ENCODE results near the gene PTPN4.

The PTPN4 gene

GRCh38 chr2:119932809-119933208 is 173.1 kb downstream of the PTPN4 start:
- Histone ChIP-seq H3K4me1 (ENCODE audit: insufficient read depth, low read length, poor library complexity, severe bottlenecking) (peaks cover 7% of the 10 kb centered on the region), H3K9me3 (ENCODE audit: insufficient read depth, low read depth, low read length) (no peaks in the 10 kb centered on the region), H2AFZ (ENCODE audit: low read length) (no peak overlapping the region), H3K4me3 (ENCODE audit: low read length, poor library complexity, severe bottlenecking) (no peak overlapping the region), H3K27me3 (ENCODE audit: insufficient read depth, low read length, poor library complexity, severe bottlenecking) (no peaks in the 10 kb centered on the region), H3F3A (ENCODE audit: low read depth) (peaks cover 2% of the 10 kb centered on the region; the same call in 1 of the 2 replicates), H3K4me2 (ENCODE audit: low read depth, low read length, poor library complexity, severe bottlenecking) (no peak overlapping the region), H3K36me3 (ENCODE audit: insufficient read depth, low read length) (peaks cover 14% of the 10 kb centered on the region; the same call in 1 of the 2 replicates), H3K79me2 (ENCODE audit: insufficient read depth, low read length) (no peaks in the 10 kb centered on the region), H4K20me1 (ENCODE audit: insufficient read depth, low read length, poor library complexity, severe bottlenecking) (no peaks in the 10 kb centered on the region), H3K9me2 (replicated peaks; ENCODE audit: low read depth, low read length) (no peaks in the 10 kb centered on the region), H3K9ac (ENCODE audit: low read depth, low read length, poor library complexity, severe bottlenecking) (no peak overlapping the region)
- TF ChIP-seq EZH2phosphoT487 (IDR thresholded peaks at IDR 0.05; ENCODE audit: borderline replicate concordance) (no peak), CTCF (conservative IDR thresholded peaks at IDR 0.05; ENCODE audit: low read length) (no peak)

DNA sequence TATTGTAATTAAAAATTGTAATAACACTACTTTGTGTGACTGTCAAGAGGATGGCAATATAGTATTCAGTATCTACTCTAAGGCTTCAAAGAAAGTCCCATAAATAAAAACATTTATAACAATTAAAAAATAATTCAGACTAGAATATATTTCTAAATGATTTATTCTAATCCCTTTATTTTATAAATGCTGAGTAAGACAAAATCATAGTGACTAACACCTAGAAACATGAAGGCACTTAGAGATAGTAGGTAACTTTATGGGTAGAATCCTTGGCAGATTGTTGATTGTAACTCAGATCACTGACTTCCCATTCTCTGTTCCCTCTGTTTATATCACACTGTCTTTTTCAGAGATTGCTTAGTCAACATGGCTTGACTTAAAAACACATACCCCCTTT is 174.6 kb downstream of the PTPN4 start:
- Histone ChIP-seq H3K36me3 (ENCODE audit: insufficient read depth, low read length) (peaks cover 14% of the 10 kb centered on the region; the same call in 1 of the 2 replicates), H3K9me3 (ENCODE audit: insufficient read depth, low read depth, low read length) (no peaks in the 10 kb centered on the region), H3K9me2 (replicated peaks; ENCODE audit: low read depth, low read length) (no peaks in the 10 kb centered on the region), H3K79me2 (ENCODE audit: insufficient read depth, low read length) (no peaks in the 10 kb centered on the region), H3K9ac (ENCODE audit: low read depth, low read length, poor library complexity, severe bottlenecking) (no peak overlapping the region), H3K4me1 (ENCODE audit: insufficient read depth, low read length, poor library complexity, severe bottlenecking) (peaks cover 6% of the 10 kb centered on the region), H3K4me2 (ENCODE audit: low read depth, low read length, poor library complexity, severe bottlenecking) (no peak overlapping the region), H3F3A (ENCODE audit: low read depth) (peaks cover 1% of the 10 kb centered on the region; the same call in 1 of the 2 replicates), H3K27me3 (ENCODE audit: insufficient read depth, low read length, poor library complexity, severe bottlenecking) (no peaks in the 10 kb centered on the region), H4K20me1 (ENCODE audit: insufficient read depth, low read length, poor library complexity, severe bottlenecking) (no peaks in the 10 kb centered on the region), H3K4me3 (ENCODE audit: low read length, poor library complexity, severe bottlenecking) (no peak overlapping the region), H2AFZ (ENCODE audit: low read length) (no peak overlapping the region)
- no peak for TF ChIP-seq EZH2phosphoT487 (IDR thresholded peaks at IDR 0.05; ENCODE audit: borderline replicate concordance)
- no peak for TF ChIP-seq CTCF (conservative IDR thresholded peaks at IDR 0.05; ENCODE audit: low read length)

- peaks cover 11% of the 10 kb centered on the region; the same call in 1 of the 2 replicates for H3K36me3 ChIP-seq (ENCODE audit: insufficient read depth, low read length)
- no peaks in the 10 kb centered on the region for H3K9me3 ChIP-seq (ENCODE audit: insufficient read depth, low read depth, low read length)
- H3K4me3 ChIP-seq (ENCODE audit: low read length, poor library complexity, severe bottlenecking) = no peak overlapping the region
Observed at GRCh38 chr2:119937680-119938079, 178.0 kb downstream of the PTPN4 start.

More at GRCh38 chr2:119937680-119938079, 178.0 kb downstream of the PTPN4 start:
- Histone ChIP-seq H2AFZ (ENCODE audit: low read length) (no peak overlapping the region), H3K4me2 (ENCODE audit: low read depth, low read length, poor library complexity, severe bottlenecking) (no peak overlapping the region), H3K27me3 (ENCODE audit: insufficient read depth, low read length, poor library complexity, severe bottlenecking) (no peaks in the 10 kb centered on the region), H3K9ac (ENCODE audit: low read depth, low read length, poor library complexity, severe bottlenecking) (no peak overlapping the region), H3K4me1 (ENCODE audit: insufficient read depth, low read length, poor library complexity, severe bottlenecking) (no peaks in the 10 kb centered on the region), H3K9me2 (replicated peaks; ENCODE audit: low read depth, low read length) (no peaks in the 10 kb centered on the region), H3K79me2 (ENCODE audit: insufficient read depth, low read length) (no peaks in the 10 kb centered on the region), H3F3A (ENCODE audit: low read depth) (no peaks in the 10 kb centered on the region), H4K20me1 (ENCODE audit: insufficient read depth, low read length, poor library complexity, severe bottlenecking) (no peaks in the 10 kb centered on the region)
- no peak for TF ChIP-seq CTCF (conservative IDR thresholded peaks at IDR 0.05; ENCODE audit: low read length)
- TF ChIP-seq EZH2phosphoT487 (IDR thresholded peaks at IDR 0.05; ENCODE audit: borderline replicate concordance) = no peak

Data from Loucy (cell line).